ENCODE data around the gene CIITA.
"Not testable (repeated sequence)": the region's sequence is repeated elsewhere in the genome, so short reads cannot be mapped to it uniquely, and the experiment has no call there.

The CIITA gene

DNA sequence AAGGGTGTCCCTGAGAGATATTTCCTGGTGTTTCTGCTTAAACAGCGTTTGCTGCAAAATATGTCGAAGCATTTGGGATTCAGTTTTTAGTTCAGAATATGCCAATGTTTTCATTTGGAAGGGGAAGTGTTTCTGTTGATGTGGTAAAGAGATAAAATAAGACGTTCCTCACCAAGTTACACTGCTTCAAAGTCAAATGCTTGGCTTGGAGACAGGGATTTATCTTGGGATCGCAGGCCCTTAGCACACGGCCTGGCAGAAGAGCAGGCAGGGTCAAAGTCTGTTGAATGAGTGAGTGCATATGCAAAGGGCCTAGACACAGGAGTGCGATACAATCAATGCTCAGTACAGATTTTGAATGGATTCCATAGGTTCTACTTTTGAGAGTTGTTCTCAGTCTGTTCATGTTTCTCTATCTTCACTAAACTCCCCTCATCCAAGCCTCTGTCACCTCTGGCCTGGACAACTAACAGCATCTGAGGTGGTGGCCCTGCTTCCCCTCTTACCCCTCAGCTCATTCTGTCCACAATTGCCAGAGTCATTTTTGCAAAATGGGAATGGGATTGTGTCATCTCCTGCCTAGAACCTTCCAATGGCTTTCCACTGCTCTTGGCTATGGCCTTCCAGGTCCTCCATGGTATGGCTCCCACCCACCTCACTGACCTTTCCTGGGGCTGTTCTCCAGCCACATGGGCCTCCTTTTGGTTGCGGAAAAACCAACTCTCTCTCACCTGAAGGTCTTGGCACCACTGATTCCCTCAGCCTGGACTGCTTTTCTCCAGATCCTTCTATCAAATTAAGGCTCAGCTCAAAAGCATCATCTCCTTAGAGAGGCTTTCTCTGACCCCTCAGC, 62.0 kb downstream of the CIITA start:
- DNase-seq = no peak

DNA sequence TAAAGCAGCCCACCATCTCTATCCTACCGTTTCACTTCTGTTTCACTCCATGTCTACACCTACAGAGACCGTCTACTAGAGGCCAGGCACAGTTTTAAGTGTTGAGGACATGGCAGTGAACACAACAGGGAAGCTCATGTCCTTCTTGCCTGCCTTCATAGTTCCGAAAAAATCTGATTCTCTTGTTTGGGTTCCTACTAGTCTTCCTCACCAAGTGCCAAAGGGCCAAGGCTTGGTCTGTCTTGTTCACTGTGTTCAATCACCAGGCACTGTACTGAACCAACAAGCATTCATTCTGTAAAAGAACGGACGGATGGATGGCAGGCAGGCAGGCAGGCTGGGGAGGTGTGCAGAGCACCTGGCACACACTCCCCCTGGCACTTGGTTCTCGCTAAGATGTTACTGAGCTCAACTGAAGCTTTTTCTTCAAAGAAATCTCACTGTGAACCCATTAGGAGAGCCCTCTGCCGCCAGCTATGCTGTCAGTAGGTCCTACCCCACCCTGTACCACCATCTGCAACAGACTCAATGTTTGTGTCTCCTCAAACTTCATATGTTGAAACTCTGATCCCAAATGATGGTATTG, 62.7 kb downstream of the CIITA start:
- no peak for DNase-seq

DNA sequence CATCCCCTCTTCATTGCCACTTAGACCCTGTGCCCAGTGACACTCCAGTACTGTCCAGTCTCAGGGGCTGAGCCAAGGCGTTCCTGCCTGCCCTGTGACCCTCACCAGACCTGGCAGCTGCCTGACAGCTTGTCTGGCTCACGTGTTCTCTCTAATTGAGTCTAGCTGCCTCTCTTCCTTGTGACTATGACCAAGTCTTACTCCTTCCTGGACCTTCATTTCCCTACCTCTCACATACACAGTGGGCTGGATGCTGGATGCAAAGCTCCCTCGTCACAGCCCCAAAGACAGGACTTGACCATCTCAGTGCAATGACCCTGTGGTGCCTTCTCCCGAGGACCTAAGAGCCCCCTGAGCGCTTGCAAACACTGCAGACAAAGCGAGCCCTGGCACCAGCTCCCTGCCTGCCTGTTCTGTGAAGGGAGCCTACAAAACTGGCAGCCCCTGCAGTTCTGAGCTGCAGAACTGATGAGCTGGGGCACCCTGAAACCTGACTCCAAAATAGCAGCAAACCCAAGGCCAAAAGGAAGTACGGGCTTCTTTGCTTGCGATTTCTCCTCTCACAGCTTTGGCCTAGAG, 63.6 kb downstream of the CIITA start:
- DNase-seq = no peak

DNA sequence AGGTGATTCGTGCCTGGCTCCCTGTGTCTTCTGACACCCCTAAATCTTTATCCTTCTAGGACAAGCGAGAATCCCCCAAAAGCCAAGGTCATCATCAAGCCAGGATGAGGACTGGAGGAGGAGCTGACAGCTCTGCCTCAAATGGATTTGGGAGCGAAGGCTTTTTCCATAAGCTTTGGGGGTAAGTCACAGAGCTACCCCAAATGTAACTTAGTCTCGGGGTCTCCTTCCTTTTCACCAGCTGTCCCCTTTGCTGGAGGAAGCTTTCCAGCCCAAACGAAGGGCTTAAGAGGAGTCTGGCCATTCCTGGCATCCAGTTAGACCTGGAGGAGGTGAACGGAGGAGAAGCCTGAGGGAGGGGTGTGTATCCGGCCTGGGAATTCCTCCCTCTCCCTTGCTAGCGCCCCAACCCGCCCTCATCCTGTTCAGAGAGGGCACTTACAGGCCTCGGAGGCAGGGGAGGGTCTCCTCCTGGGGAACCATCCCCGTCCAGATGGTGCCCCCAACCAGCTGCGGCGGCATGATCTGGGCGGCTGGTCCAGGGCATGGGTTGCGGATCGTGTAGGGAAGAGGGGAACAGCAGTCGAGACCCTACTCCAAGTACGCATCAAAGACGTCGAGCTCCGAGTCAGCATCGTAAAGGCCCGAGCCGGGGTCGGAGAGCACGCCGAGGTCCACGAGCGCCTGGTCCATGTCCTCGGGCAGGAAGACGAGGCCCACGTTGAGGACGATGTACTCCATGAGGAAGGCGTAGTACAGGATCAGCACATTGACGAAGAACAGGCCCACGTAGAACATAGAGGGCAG, 64.3 kb downstream of the CIITA start:
- DNase-seq = no peak

DNA sequence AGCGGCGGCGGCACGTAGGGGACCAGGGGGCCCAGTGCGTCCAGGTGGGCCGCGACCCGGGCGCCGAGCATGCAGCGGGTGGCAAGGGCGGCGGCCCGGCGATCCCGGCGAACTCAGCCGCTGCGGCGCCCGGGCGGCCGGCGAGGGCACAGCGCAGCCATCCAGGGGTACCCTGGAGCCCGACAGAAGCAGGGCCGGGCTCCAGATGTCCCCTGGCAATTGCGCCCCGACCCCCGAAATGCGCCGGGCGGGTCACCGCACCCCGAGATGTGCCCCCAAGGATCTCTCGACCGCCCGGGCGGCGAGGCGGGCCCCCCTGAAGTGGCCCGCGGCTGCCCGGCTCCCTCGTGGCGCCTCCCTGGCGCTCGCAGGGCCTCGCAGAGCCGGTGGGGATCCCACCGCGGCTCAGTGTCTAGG, 64.9 kb downstream of the CIITA start:
- not testable (repeated sequence) for DNase-seq

DNA sequence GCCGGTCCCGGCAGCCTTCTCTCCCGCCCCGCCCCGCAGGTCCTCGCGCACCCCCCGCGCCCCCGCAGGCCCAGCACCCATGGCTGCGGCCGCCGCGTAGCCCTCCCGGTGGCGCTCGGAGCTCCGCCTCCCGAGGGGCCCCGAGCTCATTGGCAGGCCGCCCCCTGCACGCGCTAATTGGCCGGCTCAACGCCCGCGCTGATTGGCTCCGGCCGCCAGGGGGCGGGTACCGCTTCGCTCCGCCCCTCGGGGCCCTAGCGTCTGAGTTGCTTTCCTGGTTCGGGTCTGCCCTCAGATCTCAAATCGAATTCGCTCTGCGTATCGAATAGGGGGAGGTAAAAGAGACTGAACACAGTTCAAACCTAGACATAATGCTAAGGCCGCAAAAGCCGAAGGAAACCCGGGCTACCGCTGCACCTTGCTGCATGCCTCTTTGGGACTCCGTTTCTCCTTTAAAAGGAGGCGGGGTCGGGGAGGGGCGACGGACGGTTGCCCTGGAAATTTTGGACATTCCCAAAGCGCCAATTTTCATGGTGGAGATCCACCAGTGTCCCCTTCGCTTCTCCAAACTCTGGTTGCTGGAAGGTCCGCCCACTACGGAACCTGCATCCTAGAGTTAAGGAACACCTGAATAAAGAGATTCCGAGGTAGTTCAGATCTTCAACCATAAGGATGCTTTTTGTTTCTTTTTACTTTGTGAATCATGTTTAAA, 65.5 kb downstream of the CIITA start, which contains the start of gene DEXI:
DEXI (minus strand) TSS at position 117 of the 712 bp plus-strand sequence. CDS start 463 bp downstream, outside the sequence.
- peak; percentile 95 for DNase-seq

DNA sequence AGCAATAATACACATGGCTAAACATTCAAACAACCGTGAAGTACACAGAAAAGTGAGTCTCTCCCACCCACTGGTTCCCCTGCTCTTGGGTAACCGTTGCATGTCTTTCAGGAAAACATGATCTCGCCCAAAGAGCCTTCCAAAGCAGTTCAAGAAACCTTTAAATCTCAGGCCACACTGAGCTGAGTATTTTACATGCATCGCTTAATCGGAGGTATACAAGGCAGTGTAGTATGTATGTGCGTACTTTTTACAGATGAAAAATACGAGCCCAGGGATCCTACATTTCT, 66.0 kb downstream of the CIITA start:
- no peak for DNase-seq

DNA sequence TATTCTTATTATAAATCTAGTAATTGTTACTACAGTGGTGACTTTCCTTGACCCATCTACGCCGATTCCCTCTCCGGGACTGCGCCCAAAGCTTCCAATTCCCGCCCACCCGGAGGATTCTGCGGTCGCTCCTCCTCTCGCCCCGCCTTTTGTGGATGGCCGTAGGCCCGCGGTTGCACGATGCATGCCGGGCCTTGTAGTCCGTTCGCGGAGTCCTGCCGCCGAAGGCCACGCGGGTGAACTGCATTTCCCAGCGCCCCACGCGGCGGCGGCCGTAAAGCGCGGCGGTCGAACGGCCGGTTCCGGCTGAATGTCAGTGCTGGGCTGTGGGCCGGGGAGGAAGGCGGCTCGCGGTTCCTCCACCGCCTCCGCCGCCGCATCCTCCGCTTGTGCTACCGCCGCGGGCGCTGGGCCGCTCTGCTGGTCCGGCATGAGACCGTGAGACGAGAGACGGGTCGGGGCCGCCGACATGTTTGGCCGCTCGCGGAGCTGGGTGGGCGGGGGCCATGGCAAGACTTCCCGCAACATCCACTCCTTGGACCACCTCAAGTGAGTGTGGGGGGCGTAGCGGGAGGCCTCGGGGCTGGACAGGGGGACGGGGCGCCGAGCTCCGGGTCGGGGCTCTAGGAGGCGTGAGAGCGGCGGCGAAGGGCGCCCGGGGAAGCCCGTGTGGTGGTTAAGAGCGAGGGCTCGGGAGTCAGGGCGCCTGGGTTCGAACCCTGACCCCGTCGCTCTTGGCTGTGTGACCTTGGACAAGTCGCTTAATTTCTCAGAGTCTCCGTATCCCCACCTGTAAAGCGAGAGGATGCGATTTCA, 67.5 kb downstream of the CIITA start, which contains the start of gene CLEC16A:
CLEC16A (plus strand) TSS at position 316 of the 816 bp plus-strand sequence; CDS start at position 470, 154 bp downstream.
- DNase-seq = peak; percentile 94

DNA sequence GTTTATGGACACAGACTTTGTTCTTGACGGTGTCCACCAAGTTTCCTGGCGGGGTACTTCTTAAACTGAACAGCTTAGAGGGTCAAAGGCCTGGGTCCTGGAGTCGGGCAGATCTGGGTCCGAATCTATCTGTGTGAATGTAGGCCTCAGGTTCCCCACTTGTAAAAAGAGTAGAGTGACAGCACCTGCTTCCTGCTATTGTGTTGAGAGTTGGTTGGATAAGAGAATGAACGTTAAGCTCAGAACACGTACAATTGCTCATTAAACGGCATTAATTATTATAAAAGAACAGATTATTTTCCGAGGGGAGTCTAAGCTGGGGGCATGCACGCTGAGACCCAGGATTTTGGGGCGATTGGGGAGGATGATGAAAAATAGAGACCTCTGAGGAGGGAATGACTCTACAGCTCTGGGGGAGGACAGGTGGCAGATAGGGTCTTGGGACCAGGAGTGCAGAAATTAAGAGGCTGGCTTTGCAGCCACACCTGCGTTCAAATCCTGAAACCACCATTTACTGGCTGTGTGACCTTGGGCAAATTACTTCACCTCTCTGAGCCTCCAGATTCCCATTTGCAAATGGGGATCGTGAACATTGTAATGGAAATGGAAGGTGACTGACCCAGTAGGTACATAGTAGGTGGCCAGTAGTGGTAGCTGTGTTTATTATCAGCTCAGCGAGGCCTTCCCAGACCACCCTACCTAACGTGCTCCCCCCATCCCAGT, 68.2 kb downstream of the CIITA start:
- DNase-seq = no peak

DNA sequence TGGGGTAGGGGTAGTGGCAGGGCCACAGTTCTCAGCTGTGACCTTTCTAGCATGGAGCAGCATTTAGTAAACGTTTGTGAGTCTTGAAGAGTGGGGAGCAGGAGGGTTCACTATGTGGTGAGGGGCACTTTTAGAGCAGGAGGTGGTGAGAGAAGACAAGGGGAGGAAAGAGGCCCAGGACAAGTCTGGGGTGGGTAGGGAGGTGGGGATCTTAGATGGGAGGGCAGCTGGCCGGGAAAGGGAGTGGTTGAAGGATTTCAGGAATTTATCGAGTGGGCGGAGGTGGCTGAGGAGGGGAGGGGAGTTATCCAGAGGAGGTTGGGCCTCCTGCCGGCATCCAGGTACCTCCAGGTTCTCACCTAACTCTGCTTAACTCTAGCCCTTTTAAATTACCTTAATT, 69.3 kb downstream of the CIITA start:
- DNase-seq = no peak

DNA sequence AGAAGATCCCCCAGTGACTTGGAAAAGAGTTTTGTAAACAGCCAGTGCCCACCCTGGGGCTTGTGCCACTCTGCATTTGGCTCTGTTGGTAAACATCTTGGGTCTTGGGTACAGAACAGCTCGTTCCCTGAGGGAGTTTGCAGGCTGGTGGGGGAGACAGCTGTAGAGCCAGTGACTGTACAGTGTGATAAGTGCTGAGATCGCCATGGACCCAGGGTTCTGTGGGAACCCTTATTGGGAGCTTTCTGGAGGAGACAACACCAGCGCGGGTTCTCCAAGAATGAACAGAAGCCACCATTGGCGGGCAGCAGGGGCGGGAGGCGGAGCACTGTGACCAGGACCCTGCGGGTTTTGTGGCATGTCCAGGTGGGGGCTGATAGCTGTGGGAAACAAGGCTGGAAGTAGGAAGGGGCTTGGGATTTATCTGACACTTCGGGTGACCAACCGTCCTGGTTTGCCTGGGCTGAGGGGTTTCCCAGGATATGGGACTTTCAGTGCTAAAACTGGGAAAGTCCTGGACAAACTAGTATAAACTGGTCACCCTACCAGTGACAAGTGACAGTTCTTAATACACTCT, 70.3 kb downstream of the CIITA start:
- DNase-seq = no peak

DNA sequence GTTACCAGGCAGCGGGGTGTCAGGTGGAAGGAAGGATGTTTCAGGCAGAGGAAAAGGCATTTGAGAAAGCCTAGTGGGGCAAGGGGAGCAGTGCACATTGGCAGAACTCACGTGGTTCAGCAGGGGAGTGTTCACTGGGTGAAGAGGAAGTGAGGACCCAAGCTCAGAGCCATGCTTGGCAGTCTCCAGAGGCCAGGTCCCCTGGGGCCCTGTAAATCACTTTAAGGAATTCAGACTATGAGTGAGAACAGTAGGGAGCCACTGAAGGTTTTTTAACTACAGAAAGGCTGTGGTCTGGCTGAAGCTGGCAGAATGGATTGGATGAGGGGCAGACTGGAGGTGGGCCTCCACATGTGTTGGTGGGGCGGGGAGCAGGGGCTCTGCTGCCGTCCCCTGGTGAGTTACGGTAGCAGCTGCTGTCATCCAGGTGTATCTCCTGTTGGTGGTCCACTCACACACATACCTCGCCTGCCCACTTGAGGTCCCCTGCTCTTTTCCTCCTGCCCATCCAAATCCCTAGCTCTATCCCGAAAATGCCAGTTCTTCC, 72.5 kb downstream of the CIITA start:
- no peak for DNase-seq

DNA sequence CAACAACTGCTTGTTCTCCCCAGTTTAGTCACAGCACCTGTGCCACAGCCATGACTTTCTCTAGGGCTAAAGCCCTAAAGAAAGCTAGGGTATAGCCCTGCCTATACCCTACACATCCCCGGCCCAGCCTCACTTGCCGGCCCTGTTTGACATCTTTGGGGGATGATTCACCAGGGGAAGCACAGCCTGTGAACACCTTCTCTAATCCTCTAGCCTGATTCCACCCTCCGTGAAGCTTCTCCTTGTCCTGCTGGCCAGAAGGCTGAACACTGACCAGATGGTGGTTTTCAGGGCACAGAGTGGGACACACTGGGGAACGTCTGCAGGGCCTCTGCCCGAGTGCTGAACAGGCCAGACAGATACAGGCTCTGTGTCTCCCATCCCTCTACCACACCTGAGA, 73.4 kb downstream of the CIITA start:
- no peak for DNase-seq

DNA sequence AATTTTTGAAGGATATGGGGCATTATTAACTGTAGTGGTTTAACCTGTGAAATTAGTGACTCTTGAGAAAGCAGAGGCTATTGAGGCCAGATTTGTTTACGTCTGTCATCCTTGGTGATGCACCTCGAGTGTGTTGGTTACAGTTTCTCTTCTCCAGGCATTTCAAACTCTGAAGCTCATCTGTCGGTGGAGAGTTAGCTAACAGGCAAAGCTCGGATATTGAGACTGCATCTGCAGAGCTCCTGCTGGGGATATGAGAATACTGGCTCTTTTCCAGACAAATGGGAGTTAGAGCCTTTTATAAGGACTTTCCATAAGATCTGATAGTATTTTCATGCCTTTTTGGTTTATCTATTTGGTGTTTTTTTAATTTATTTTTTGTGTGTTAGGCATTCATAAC, 74.0 kb downstream of the CIITA start:
- DNase-seq = no peak

DNA sequence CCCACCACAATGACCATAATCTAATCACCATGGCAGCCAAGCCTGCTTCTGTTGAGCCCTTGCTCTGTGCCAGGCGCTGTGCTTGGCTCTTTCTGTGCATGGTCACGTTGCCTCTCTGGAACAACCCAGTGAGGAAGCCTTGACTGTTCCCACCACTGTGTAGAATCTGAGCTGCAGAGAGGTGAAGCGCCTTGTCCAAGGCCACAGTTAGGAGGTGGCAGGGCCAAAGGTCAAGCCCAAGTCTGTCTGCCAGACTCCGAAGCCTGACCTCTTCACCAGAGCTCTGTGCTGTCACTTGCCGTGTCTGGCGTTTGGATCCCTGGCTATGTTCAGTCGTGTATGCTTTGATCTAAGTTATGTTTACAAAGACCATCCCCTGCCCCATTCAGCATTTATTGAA, 77.9 kb downstream of the CIITA start:
- DNase-seq = no peak

DNA sequence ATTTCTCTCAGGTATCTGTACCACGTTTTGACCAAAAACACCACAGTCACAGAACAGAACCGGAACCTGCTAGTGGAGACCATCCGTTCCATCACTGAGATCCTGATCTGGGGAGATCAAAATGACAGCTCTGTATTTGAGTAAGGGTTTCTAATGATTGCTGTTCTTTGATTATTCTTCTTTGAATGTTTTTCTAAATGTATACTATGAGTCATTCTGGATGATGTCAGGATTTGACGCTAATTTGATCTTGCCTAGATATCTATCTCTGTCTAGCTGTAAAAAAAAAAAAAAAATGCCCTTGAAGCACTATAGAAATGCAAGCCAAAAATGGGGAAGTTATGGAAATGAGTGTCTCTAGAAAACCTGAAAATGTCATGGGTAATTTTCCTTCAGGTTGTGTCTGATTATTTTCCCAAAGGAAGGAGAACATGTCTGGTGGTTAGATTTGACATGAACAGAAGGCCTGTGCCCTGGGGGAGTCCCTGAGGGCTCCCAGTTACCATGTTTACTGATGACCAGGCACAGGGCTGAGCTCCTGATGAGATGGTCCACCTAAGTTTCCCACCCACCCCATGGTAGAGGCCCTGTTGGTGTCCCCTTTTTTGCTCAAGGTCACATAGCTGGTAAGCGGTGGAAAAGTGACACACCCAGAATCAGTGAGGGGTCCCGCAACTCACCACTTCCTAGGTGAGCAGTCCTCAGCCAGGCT, 80.9 kb downstream of the CIITA start:
- DNase-seq = no peak

DNA sequence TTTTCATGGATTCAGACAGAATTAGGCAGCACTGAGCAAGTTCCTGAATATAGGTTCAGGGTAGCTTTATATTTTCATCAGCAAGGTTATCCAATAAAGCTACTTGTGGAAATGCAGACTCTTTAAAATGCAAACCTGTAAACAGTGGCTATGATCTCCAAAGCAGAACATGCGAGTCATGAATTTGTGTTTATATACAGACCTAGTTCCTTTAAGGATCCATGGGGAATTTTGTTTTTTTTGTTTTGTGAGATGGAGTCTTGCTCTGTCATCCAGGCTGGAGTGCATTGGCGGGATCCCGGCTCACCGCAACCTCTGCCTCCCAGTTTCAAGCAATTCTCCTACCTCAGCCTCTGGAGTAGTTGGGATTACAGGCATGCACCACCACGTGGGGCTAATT, 82.2 kb downstream of the CIITA start:
- no peak for DNase-seq

DNA sequence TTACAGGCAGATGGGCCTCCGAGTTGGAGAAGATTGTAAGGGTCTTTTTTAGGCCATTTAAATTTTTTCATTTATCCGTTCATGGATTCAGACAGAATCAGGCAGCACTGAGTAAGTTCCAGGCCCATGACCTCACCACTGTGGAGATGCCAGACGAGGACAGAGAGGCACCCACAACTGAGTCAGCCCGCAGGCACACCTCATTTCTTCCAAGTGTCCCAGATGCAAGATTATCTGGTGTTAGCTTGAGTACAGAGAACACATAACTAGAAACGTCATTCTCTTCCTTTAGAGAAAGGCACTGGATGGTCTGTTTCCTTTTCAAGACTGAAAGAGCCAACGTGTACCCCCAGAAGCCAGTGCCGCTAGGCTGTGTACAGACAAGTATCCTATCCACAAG, 84.2 kb downstream of the CIITA start:
- DNase-seq = no peak

DNA sequence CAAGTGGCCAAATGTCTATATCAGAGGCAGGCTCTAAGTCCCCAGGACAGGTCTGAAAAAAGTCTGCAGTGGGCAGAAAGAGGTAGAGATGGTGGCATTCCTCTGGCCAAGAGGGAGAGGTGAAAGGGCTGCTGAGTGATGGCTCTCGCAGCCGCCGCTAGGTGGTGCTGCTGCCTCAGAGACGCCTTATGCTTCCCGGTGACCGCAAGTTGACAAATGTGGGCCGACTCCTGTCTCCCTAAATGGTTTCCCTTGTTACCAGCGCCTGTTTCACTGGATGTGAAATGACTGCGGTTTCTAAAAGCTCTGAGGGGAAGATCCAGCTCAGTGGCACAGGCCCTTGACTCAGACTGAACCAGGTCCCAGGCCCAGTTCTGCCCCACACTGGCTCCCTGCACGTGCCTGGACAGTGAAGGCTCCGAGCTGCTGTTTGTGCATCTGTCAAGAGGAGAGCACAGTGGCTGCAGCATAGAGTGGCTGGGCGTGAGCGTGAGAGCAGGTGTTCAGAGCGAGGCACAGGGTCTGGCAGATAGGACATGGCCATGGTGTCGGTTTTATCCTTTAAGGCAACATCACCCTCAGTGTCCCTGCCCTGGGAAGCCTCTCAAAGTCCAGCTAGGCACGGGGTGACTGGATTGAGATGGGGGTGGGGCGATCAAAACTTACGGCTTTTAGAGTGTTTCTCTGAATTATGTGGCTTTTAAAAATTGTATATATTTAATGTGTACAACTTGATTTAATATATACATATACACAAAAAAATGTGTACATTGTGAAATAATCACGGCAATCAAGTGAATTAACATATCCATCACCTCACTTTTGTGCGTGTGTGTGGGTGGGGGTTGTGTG, 87.3 kb downstream of the CIITA start:
- peak; percentile 71 for DNase-seq
